Thyroid gland (tissue), 4 donors: ENCODE data around the gene FAM43A. TPM values are rescaled to one million over a fixed set of nuclear protein-coding genes. Genes with fewer than 3 reads are reported as not detected.

ENCODE experiments used
- DNase-seq, 2 donors: peaks; one replicate each; pipeline ENCODE4 v3.0.0-alpha.2; 2019
- H3K27ac ChIP-seq, 3 donors: fragments of 200-600 bp; sonication (generic); 1 replicate in 2 of 3; 2 replicates in 1 of 3; pipeline ENCODE4 v1.5.1; 2016 to 2019; ENCODE audit warnings: mild to moderate bottlenecking in 1 of 3, moderate library complexity in 1 of 3
- H3K27me3 ChIP-seq: fragments of 200-600 bp; sonication (generic); one replicate; pipeline ENCODE4 v1.5.1; 2019
- H3K36me3 ChIP-seq, 2 donors: fragments of 200-600 bp; sonication (generic); one replicate each; pipeline ENCODE4 v1.5.1; 2016 to 2019
- H3K4me1 ChIP-seq, 2 donors: fragments of 200-600 bp; sonication (generic); one replicate each; pipeline ENCODE4 v1.5.1; 2017 to 2019
- H3K4me3 ChIP-seq, 3 donors: fragments of 200-600 bp; sonication (generic); replicated peaks in 1 of 3; 1 replicate in 2 of 3; 2 replicates in 1 of 3; pipeline ENCODE4 v1.5.1; 2016; ENCODE audit warnings: mild to moderate bottlenecking in 1 of 3
- H3K9me3 ChIP-seq: fragments of 200-600 bp; sonication (generic); one replicate; pipeline ENCODE4 v1.5.1; 2017
- POLR2A ChIP-seq, 2 donors: fragments of 450-650 bp; IDR thresholded peaks; one replicate each; pipeline ENCODE4 v1.6.1; 2017; ENCODE audit warnings: antibody characterized with exemption in 2 of 2, mild to moderate bottlenecking in 2 of 2, moderate library complexity in 1 of 2
- WGBS, 2 donors: methylation state at CpG; one replicate each; pipeline ENCODE4 v1.1.5; 2017; 5-methylcytosine and 5-hydroxymethylcytosine counted together
- intact Hi-C: fragments of 100-400 bp; cut with DNase I; formaldehyde crosslinking; loops from one replicate; pipeline ENCODE4 v1.15.1; 2023
- total RNA-seq, 4 donors: library from RNA; depleted of rRNA; stranded (reverse); fragments of >200 nt; gene quantifications; one replicate each; pipeline ENCODE4 v1.2.3, GENCODE V29; 2016
- TF ChIP-seq, protein P1 (sequence below), 6 experiments: fragments of 200-600 bp in 3 of 6; fragments of 450-650 bp in 3 of 6; sonication (generic) in 3 of 6; IDR thresholded peaks; one replicate each; pipeline ENCODE4 v1.5.1; 2016 to 2019; ENCODE audit warnings: antibody characterized with exemption in 6 of 6, mild to moderate bottlenecking in 2 of 6, inconsistent platforms in 1 of 6, moderate library complexity in 1 of 6

The FAM43A gene
- total RNA-seq, 4 donors from 2014 or later: 16.8 to 33.9 (median 22.4) TPM

GRCh38 chr3:194667363-194667762 lies 18.3 kb upstream of the FAM43A start:
- Histone ChIP-seq H3K4me1 (peaks cover 10 to 11% of the 10 kb centered on the region in 2 donors), H3K36me3 (peaks cover 15 to 18% of the 10 kb centered on the region in 2 donors), H3K9me3 (no peaks in the 10 kb centered on the region), H3K27ac (no peak overlapping the region), H3K4me3 (no peak overlapping the region), H3K27me3 (no peaks in the 10 kb centered on the region)
- no peak for DNase-seq
- intact Hi-C loops: no loop called here
- no peak for TF ChIP-seq POLR2A (IDR thresholded peaks at IDR 0.05)
- TF ChIP-seq, protein P1, sequence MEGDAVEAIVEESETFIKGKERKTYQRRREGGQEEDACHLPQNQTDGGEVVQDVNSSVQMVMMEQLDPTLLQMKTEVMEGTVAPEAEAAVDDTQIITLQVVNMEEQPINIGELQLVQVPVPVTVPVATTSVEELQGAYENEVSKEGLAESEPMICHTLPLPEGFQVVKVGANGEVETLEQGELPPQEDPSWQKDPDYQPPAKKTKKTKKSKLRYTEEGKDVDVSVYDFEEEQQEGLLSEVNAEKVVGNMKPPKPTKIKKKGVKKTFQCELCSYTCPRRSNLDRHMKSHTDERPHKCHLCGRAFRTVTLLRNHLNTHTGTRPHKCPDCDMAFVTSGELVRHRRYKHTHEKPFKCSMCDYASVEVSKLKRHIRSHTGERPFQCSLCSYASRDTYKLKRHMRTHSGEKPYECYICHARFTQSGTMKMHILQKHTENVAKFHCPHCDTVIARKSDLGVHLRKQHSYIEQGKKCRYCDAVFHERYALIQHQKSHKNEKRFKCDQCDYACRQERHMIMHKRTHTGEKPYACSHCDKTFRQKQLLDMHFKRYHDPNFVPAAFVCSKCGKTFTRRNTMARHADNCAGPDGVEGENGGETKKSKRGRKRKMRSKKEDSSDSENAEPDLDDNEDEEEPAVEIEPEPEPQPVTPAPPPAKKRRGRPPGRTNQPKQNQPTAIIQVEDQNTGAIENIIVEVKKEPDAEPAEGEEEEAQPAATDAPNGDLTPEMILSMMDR (IDR thresholded peaks at IDR 0.05): no peak
- WGBS, 2 donors: 80 to 88% methylated on average over 7 of the region's 7 CpGs

DNA sequence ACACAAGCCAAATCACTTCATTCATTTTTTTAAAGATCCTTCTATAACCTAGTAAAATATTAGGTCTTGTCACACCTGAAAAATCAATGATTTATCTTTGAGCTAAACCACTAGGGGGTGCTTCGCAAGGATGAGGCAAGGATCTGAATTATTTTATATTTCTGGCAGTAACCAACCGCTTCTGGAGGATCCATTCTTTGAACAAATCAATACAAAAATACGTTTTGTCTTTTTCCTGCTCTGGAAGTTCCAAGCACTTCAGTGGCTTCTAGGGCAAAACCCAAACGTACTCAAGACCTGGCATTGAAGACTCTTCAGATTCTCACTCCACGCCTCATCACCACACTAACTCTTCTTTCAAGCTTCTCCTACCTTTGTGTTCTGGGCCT lies 14.2 kb upstream of the FAM43A start:
- 1% methylated on average over 5 of the region's 5 CpGs for WGBS, 2 donors
- DNase-seq: no peak
- H3K4me3 ChIP-seq: peak overlapping the region; percentile 43 to 56 (median 49)
- no peaks in the 10 kb centered on the region for H3K9me3 ChIP-seq
- TF ChIP-seq, protein P1 (IDR thresholded peaks at IDR 0.05): peak; percentile 20 to 54 (median 40)
- no peak for TF ChIP-seq POLR2A (IDR thresholded peaks at IDR 0.05)
- H3K36me3 ChIP-seq: no peaks in the 10 kb centered on the region
- H3K4me1 ChIP-seq: peaks cover 10 to 17% of the 10 kb centered on the region in 2 donors
- peak overlapping the region in 2 of 3 donors; percentile 87 to 94 for H3K27ac ChIP-seq
- H3K27me3 ChIP-seq: no peaks in the 10 kb centered on the region
- intact Hi-C loops: no loop called here

DNA sequence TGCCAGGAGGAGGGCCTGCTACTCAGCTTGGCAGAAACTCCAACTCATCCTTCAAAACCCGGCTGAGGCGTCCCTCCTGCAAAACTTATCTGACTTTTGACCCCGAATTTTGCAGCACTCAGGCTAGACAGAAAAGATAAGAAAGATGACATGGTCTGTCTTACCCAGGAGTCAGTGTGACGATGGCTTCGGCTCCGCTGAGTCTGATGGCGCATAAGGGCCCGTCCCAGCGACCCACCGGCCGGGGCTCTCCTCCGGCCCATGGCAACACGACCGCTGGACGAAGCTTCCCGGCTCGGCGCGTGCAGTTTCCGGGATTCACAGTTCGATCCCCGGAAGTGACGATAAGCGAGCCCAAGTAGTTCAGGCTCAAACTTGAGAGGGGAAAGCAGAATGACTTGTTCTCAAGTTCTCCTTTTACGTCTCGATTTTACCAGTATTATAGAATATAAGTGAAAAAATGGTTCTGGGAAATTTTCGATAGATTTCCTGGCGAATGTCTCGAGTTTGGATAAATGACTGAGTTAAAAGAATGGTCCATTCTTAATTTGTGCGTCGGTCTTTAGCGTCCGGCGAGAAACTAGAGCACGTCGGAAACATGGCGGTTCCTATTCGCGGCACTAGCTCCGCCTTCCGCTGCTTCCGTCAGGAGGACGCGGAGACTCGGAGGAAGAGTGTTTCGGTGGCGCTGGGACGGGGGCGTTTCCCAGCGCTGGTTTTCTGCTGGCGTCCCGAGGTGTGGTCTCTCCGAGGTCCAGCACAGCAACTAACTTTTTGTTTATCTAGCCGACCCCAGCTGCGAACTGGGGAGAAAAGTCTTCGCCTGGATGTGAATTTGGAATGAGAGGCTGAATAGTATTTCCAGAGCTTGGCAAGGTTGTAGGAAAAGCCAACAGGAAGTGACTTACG lies 13.5 kb upstream of the FAM43A start, which contains the start of gene LSG1:
Gene LSG1, minus strand, starts transcription at position 292 of the 909 bp plus-strand sequence. Its CDS starts 29 bp downstream, at position 263.
- WGBS, 2 donors: 0% methylated on average over 57 of the region's 57 CpGs
- peaks cover 10 to 17% of the 10 kb centered on the region in 2 donors for H3K4me1 ChIP-seq
- H3K4me3 ChIP-seq: peak within 1 kb of the TSS; percentile 49 to 56 (median 55)
- peak within 1 kb of the TSS; percentile 75 to 94 (median 87) for H3K27ac ChIP-seq
- H3K9me3 ChIP-seq: no peaks in the 10 kb centered on the region
- peak in 1 of 2 donors; percentile 37 for TF ChIP-seq POLR2A (IDR thresholded peaks at IDR 0.05)
- TF ChIP-seq, protein P1 (IDR thresholded peaks at IDR 0.05): no peak
- no peaks in the 10 kb centered on the region for H3K36me3 ChIP-seq
- intact Hi-C loops: no loop called here
- no peaks in the 10 kb centered on the region for H3K27me3 ChIP-seq
- DNase-seq: peak; percentile 91 to 94

DNA sequence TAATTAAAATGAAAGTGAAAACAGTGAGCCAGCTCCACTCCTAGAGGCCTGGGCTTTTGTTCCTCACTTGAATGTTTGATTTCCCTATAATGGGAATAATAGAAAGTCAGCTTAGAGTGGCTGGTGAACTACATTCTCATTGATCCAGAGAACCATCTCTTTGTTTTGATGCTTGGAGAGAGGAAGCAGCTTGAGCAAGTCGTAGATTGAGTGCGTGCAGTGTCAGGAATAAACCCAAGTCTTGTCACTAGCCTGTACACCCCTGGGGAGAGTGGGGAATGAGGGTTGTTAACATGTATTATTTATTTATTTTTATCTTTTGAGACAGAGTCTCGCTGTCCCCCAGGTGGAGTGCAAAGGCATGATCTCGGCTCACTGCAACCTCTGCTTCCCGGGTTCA lies 12.8 kb upstream of the FAM43A start:
- H3K9me3 ChIP-seq: no peaks in the 10 kb centered on the region
- WGBS, 2 donors: 23 to 37% methylated on average over 5 of the region's 5 CpGs
- TF ChIP-seq POLR2A (IDR thresholded peaks at IDR 0.05): no peak
- TF ChIP-seq, protein P1 (IDR thresholded peaks at IDR 0.05): no peak
- no peaks in the 10 kb centered on the region for H3K27me3 ChIP-seq
- no peaks in the 10 kb centered on the region for H3K36me3 ChIP-seq
- H3K27ac ChIP-seq: peak overlapping the region; percentile 6 to 94 (median 87)
- no peak for DNase-seq
- peaks cover 10 to 17% of the 10 kb centered on the region in 2 donors for H3K4me1 ChIP-seq
- intact Hi-C loops: no loop called here
- H3K4me3 ChIP-seq: peak overlapping the region in 2 of 3 donors; percentile 49 to 55

- no peak overlapping the region for H3K4me3 ChIP-seq
- H3K27me3 ChIP-seq: no peaks in the 10 kb centered on the region
- TF ChIP-seq POLR2A (IDR thresholded peaks at IDR 0.05): no peak
- TF ChIP-seq, protein P1 (IDR thresholded peaks at IDR 0.05): no peak
- DNase-seq: no peak
- intact Hi-C loops: no loop called here
- no peaks in the 10 kb centered on the region for H3K9me3 ChIP-seq
- peaks cover 10 to 17% of the 10 kb centered on the region in 2 donors for H3K4me1 ChIP-seq
- no peak overlapping the region for H3K27ac ChIP-seq
- H3K36me3 ChIP-seq: no peaks in the 10 kb centered on the region
- 73 to 83% methylated on average over 3 of the region's 3 CpGs for WGBS, 2 donors
Measured at GRCh38 chr3:194673761-194674160, 11.9 kb upstream of the FAM43A start.
